ENCODE measurements around the gene ATP8B3.
A peak's percentile ranks its signal among the peaks of the same experiment; 100 is the strongest.

ATP8B3 gene

DNA sequence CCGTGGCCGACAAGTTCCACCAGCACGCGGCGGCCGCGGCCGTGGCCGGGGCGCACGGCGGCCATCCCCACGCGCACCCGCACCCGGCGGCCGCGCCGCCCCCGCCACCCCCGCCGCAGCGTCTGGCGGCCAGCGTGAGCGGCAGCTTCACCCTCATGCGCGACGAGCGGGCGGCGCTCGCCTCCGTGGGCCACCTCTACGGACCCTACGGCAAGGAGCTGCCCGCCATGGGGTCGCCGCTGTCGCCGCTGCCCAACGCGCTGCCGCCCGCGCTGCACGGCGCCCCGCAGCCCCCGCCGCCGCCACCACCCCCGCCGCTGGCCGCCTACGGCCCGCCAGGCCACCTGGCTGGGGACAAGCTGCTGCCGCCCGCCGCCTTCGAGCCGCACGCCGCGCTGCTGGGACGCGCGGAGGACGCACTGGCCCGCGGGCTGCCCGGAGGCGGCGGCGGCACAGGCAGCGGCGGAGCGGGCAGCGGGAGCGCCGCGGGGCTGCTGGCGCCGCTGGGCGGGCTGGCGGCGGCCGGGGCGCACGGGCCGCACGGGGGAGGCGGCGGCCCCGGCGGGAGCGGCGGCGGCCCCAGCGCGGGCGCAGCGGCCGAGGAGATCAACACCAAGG, 57.9 kb downstream of the ATP8B3 start:
- no peak for DNase-seq

DNA sequence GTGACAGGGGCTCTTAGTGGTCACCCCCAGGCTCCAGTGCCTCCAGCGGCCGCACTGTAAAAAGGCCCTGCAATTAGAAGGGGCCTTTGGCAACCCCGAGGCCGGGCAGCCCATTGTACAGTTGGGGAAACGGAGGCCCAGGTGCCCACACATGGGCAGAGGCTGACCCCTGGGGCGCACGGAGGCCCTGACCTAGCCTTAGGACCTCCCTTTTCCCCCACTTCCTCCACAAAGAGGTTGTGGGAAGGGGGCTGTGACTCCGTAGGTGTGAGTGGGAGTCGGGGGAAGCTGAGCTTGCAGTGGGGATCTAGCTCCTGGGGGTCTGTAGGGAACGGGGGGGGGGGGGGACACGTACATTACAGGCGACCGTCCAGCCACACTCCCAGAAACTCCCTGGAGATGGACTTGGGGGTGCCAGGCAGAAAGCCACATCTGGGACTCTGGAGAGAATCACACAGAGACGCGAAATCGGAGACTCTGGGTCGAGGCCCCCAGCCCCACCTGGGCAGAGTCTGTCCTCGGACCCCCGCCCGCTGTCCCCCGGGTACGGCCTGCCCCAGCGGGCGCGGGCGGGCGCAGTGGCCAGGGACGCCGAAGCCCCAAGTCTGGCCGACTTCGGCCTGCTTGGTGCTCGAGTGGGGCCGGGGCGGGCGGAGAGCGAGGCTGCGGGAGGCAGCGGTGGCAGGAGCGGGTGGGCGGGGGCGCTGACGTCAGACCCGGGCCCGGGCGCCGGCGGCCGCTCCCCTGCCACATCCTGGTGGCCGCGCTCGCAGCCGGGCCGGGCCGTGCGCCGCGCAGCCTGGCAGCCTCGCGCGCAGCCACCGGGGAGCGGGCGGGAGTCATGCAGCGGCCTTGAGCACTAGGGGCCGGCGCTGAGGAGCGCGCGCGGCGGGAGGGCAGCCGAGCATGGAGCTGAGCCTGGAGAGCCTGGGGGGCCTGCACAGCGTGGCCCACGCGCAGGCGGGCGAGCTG, 59.0 kb downstream of the ATP8B3 start, which contains the start of gene ONECUT3:
ONECUT3 (plus strand) TSS at position 750 of the 972 bp plus-strand sequence; CDS start at position 907, 157 bp downstream.
- DNase-seq, result no peak

- no peak for DNase-seq
Measured at GRCh38 chr19:1752009-1752756, 59.9 kb downstream of the ATP8B3 start.

DNA sequence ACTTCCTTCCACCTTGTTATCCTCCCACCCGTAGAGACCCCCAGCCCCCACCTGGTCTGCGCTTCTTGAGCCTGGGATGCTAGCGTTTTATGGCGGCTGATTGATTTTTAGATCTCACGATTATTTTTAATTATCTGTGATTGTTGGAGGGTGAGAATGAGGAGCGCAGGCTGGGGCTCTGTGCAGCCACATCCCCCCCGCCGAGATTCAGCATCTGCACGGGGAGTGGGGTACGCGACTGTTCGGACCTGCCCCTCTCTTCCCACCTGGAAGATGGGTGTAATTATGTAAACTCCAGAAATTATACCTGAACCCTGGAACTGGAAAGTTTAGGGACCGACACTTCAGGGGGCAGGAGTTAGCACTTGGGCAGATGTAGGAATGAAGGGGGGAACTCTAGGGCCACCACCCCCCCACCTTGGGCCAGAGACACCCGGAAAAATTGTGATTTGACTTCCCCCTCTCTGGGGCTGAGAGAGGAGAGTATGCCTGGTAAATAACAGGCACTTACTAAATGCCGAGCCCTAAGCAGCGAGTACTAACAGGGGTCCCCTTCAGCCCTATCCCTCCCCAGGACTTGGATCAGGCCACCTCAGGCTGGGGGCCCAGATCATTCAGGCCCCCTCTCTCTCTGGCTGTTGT, 60.6 kb downstream of the ATP8B3 start:
- no peak for DNase-seq

DNA sequence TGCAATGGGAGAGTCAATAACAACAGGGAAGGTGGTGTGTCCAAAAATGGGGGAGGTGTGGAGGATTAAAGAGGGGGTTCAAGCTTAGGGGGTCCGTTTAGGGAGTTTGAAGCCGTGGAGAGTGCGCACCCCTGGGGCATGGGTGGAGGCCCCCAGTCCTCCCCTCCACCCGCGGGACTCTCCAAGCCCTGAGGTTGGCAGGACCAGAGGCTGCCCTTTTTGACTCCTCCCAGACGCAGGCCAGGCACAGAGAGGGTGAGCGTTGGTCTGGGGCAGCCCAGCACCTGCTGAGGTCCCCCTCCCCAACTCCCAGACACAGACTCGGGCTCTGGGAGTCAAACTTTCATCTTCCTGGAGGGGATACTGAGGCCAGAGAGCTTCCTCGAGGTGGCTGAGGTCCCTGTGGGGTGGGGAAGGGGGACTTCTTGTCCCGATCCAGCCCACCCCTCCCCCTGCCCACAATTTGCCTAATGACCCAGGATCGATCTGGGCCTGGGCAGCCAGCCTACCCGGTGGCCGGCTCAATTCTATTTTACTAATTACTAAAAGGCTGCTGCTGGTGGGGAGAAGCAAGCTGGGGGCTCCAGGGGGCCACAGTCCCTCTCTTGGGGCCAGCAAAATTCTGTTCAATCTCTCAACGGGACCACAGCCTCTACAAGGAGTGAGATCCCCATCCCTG, 61.6 kb downstream of the ATP8B3 start:
- DNase-seq, result no peak

- no peak for DNase-seq
Measured at GRCh38 chr19:1749373-1750342, 62.4 kb downstream of the ATP8B3 start.

DNA sequence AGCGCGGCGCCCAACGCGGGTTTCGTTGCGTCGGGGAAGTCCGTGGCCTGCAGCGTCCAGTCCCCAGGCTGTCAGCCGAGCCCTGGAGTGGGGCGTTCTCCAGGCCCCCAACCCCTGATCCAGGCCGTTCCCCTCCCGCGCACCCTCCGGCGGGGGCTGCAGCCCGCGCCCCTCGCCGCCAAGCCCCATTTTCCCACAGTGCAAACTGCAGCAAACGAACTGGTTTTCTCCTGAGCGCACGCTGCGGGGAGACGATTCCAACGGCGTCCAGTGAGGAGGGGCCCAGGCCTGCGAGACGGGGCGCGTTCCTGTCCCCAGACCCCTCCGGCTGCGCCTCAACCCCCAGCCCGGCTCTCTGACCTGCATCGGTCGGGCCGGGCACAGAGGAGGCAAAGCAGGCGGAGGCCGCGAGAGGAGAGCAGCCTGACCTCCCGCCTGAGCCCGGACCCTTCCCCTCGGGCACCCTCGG, 63.2 kb downstream of the ATP8B3 start:
- DNase-seq, result no peak

DNA sequence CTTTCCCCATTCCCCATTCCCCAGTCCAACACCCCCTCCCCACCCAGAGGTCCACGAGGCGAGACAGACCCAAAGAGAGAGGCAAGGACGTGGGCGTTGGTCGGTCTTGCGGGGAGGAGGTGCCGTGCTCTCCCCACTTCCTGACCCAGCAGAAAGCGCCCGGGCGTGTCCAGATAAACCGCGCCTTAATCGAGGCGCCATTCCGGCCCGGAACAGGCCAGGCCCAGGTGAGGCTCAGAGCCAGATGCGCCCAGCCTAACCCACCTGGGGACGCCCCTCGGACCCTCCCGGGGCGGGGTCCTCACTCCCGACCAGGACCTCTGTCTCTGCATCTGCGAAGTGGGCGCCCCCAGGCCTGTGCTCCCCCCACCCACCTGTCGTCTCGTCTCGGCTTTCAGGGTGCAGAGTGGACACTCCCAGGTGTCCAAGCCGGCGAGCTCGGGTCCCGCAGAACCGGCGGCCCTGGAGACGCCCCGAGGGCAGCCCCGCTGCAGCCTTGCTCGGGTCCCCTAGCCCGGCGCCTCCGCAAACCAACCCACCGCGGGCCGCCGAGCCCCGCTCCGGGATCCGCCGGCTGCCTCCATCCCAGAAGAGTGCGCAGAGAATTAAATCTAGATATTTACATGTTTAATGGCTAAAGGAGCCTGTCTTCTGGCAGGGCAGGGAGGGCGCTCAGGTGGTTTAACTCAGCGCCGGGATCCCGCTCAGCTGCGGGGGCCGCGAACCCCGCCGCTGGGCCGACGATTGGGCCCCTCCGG, 63.8 kb downstream of the ATP8B3 start:
- DNase-seq, result no peak

GRCh38 chr19:1747285-1748114, 64.6 kb downstream of the ATP8B3 start:
- DNase-seq, result no peak

- DNase-seq, result no peak
Measured at GRCh38 chr19:1746401-1747284, 65.4 kb downstream of the ATP8B3 start.

- DNase-seq, result peak; percentile 19
Measured at GRCh38 chr19:1745589-1746031, 66.5 kb downstream of the ATP8B3 start.

DNA sequence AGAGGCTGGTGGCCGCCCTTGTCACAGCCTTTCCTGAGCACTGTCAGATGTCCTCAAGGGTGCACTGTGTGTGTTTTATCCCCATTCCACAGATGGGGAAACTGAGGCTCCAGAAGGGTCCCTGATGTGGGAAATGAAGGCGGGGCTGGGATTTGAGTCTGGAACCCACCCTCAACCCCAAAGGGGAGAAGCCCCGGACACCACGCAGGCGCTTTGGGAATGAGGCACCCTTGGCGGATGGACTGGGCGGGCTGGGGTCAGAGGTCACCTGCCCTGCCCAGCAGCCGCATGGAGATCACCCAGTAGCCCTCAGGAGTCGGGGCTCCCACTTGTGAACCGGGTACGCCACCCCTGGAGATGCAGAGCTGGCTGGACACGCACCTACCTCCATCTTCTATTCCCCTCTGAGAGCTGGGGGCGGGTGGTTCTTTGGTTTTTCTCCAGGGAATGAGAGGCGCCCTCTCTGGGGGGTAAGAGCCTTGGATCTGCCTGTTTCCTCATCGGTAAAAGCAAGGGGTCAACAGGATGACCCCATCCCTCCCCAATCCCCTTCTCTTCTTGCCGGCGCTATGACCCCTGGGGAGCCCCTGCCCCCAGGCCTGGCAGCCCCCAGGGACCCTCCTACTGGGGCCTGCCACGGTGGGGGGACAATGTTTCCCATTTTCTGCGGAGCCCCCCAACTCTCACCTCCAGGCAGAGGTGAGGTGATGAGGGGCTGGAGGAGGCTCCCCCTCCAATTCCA, 67.1 kb downstream of the ATP8B3 start:
- no peak for DNase-seq

- no peak for DNase-seq
Measured at GRCh38 chr19:1744133-1744665, 67.9 kb downstream of the ATP8B3 start.

DNA sequence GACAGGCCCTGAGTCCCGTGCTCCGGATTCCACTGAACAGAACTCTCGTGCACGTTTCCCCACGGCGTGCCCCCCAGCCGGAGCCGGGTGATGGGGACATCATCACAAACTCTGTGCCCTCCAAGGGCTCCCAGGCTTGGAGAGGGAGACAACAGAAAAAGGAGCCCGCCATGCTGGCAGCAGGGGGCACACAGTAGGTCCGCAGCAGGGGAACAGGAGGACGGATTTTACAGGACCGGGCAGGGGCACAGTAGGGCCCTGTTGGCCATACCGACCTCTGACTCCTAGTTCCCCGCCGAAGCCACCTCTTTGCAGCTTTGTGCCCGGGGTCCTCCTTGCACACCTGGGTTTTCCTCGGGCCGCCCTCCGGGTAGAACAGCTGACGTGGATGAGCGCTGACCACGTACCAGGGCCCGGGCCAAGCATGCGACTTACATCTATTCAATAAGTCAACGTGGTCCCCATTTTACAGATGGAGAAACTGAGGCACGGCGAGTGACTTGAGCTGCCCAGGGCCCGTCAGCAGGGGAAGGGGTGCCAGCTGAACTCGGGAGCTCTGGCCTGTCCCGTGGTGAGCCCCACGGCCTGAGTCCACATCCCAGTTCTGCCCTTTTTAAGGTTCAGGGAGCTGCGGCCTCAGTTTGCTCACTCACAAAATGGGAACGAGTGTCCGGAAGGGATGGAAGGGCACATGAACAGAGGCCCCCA, 68.9 kb downstream of the ATP8B3 start:
- no peak for DNase-seq

DNA sequence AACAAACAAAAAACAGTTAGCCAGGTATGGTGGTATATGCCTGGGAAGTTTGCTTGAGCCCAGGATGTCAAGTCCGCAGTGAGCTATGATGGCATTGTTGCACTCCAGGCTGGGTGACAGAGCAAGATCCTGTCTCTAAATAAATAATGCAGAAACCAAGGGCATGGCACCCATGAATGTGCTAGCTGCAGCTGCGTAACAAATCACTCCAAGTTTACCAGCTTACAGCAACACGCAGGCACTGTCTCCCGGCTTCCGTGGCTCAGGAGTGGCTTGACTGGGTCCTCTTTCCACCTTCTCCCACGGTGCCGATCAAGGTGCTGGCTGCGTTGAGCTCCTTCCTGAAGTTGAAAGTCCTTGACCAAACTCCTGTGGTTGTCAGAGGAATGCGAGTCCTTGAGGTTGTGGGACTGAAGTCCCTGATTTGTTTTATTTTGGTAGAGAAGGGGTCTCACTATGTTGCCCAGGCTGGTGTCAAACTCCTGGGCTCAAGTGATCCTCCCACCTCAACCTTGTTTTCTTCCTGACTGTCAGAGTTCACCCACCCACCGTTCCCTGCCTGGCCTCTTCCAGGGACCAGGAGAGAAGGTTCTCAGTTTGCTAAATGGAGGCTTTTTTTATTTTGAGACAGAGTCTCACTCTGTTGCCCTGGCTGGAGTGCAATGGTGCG, 72.0 kb downstream of the ATP8B3 start:
- DNase-seq, result no peak

- DNase-seq, result no peak
Measured at GRCh38 chr19:1736927-1737326, 75.1 kb downstream of the ATP8B3 start.
